Activated naive CD4-positive, alpha-beta T cell treated with anti-CD3 and anti-CD28 coated beads, Interleukin-2, amount 10 ng/mL, durations not matched to agents 5 hours and 36 hours (primary cell): ENCODE measurements around the gene LRRC55. TPM values are rescaled to one million over a fixed set of nuclear protein-coding genes. Genes with fewer than 3 reads are reported as not detected.

ENCODE experiments used
- total RNA-seq, 2 experiments: library from RNA; stranded (reverse); gene quantifications; one replicate each; pipeline ENCODE4 v1.2.3, GENCODE V29; 2021

The LRRC55 gene, protein sequence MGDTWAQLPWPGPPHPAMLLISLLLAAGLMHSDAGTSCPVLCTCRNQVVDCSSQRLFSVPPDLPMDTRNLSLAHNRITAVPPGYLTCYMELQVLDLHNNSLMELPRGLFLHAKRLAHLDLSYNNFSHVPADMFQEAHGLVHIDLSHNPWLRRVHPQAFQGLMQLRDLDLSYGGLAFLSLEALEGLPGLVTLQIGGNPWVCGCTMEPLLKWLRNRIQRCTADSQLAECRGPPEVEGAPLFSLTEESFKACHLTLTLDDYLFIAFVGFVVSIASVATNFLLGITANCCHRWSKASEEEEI
- total RNA-seq, result not detected

GRCh38 chr11:57181678-57182305 is at the start of gene LRRC55:
Gene LRRC55 (plus strand): TSS chr11:57181953. CDS start chr11:57182023, 70 bp downstream.

DNA sequence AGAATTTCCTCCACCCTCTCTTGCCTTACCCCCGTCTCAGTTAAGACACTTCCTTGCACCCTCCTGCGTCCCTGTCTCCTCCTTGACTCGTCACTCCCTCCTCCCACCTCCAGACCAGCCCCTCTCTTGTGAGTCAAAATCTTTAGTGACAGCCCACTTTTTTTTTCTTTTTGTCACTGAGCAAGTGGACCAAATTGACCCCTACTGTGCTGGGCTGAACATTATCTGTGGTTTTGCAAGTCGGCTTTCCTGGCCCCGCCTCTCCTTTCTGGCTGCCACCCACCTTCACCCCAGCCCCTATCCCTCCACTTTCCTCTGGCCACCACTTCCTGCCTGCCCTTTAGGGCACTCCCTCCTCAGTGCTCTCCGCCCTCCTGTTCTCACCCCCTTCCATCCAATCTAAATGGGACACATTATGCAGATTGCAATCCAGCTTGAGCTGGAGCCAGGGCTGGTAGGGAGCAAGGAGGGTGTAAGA is 55.5 kb downstream of the LRRC55 start, which contains the start of gene APLNR:
Gene APLNR (minus strand): TSS at position 47 of the 478 bp plus-strand sequence. CDS start 246 bp downstream, outside the sequence.

Other genes with a start within 250 kb of the LRRC55 start
- not detected for gene OR5AK2, start 193.0 kb upstream of the LRRC55 start, total RNA-seq
- gene APLNR, start 55.3 kb downstream of the LRRC55 start, total RNA-seq, result not detected
- 10 to 100 TPM; 11.6 to 13.5 TPM for gene TNKS1BP1, start 143.0 kb downstream of the LRRC55 start, total RNA-seq
- gene SSRP1, start 153.9 kb downstream of the LRRC55 start, total RNA-seq, result 100 to 1,000 TPM; 122 to 125 TPM
- gene P2RX3, start 156.4 kb downstream of the LRRC55 start, total RNA-seq, result not detected
- gene PRG3, start 199.2 kb downstream of the LRRC55 start, total RNA-seq, result not detected
- under 1 TPM; 0.30 to 0.31 TPM for gene PRG2, start 208.7 kb downstream of the LRRC55 start, total RNA-seq
- gene SLC43A3, start 245.2 kb downstream of the LRRC55 start, total RNA-seq, result 10 to 100 TPM; 70.4 to 77.6 TPM